ENCODE data around the gene DPP6. TPM values are rescaled to one million over a fixed set of nuclear protein-coding genes. Genes with fewer than 3 reads are reported as not detected.

DPP6 gene
- total RNA-seq, 1 donor from 2014 or later = not detected

GRCh38 chr7:154627646-154628290, 575.6 kb downstream of the DPP6 start:
- Mint-ChIP-seq H3K36me3 (ENCODE audit: low read depth) (no peaks in the 10 kb centered on the region), H3K4me1 (ENCODE audit: low read depth) (no peaks in the 10 kb centered on the region), H3K4me3 (ENCODE audit: low read depth) (no peak overlapping the region), H3K27ac (no peak overlapping the region), H3K9me3 (peaks cover 19% of the 10 kb centered on the region), H3K27me3 (ENCODE audit: low read depth) (no peaks in the 10 kb centered on the region)
- DNase-seq (ENCODE audit: low spot score) = no peak
- intact Hi-C loops (cut with micrococcal nuclease) = no loop called here

DNA sequence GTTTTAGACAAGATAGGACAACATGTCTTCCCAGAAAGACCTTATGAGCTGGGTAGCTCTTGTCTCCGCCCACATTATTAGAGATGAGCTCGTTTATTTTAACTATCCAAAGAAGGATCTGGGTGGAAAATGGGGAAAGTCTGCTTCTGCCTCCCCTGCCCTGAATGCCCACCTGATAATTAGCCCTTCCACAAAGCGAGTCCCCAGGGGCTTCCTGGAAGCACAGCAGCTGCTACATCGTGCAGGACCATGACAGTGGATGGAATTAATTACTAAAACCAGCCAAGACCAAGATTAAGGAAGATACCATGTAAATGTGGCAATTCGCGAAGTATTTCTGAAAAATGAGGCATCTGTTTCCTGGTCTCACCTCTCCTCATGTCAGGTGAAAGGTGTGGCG, 576.4 kb downstream of the DPP6 start:
- no peaks in the 10 kb centered on the region for H3K36me3 Mint-ChIP-seq (ENCODE audit: low read depth)
- H3K4me3 Mint-ChIP-seq (ENCODE audit: low read depth) = no peak overlapping the region
- H3K27ac Mint-ChIP-seq = no peak overlapping the region
- peaks cover 19% of the 10 kb centered on the region for H3K9me3 Mint-ChIP-seq
- DNase-seq (ENCODE audit: low spot score) = no peak
- intact Hi-C loops (cut with micrococcal nuclease) = no loop called here
- H3K27me3 Mint-ChIP-seq (ENCODE audit: low read depth) = no peaks in the 10 kb centered on the region
- H3K4me1 Mint-ChIP-seq (ENCODE audit: low read depth) = no peaks in the 10 kb centered on the region

DNA sequence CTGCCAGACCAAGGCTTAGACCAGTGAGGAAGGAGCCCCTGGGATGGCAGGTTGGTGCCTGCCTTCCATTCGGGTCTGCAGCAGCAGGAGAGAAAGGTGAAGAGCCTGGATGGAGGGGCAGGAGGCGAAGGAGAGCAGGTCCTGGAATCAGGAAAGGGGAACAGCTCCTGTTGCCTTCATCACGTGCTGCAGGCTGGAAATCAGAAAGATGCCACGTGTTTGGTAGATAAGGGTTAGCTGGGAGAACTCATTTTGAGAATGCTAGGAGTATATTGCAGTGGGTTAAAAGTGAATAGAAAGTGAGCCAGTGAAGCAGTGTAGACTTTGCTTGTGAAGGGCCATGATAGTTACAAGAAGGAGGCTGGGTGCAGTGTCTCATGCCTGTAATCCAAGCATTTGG, 579.0 kb downstream of the DPP6 start:
- intact Hi-C loops (cut with micrococcal nuclease) = no loop called here

GRCh38 chr7:154633641-154634040, 581.4 kb downstream of the DPP6 start:
- no peak overlapping the region for H3K4me3 Mint-ChIP-seq (ENCODE audit: low read depth)
- no peaks in the 10 kb centered on the region for H3K27me3 Mint-ChIP-seq (ENCODE audit: low read depth)
- no peaks in the 10 kb centered on the region for H3K36me3 Mint-ChIP-seq (ENCODE audit: low read depth)
- no peaks in the 10 kb centered on the region for H3K4me1 Mint-ChIP-seq (ENCODE audit: low read depth)
- H3K9me3 Mint-ChIP-seq = peaks cover 26% of the 10 kb centered on the region
- intact Hi-C loops (cut with micrococcal nuclease) = no loop called here
- DNase-seq (ENCODE audit: low spot score) = no peak
- H3K27ac Mint-ChIP-seq = no peak overlapping the region

More for the DNA sequence above, 579.0 kb downstream of the DPP6 start:
- Mint-ChIP-seq H3K4me3 (ENCODE audit: low read depth) (no peak overlapping the region), H3K27me3 (ENCODE audit: low read depth) (no peaks in the 10 kb centered on the region), H3K27ac (no peak overlapping the region), H3K9me3 (peaks cover 27% of the 10 kb centered on the region), H3K36me3 (ENCODE audit: low read depth) (no peaks in the 10 kb centered on the region), H3K4me1 (ENCODE audit: low read depth) (no peaks in the 10 kb centered on the region)
- DNase-seq (ENCODE audit: low spot score) = no peak

- Mint-ChIP-seq H3K27me3 (ENCODE audit: low read depth) (no peaks in the 10 kb centered on the region), H3K36me3 (ENCODE audit: low read depth) (no peaks in the 10 kb centered on the region), H3K27ac (no peak overlapping the region), H3K4me1 (ENCODE audit: low read depth) (no peaks in the 10 kb centered on the region), H3K4me3 (ENCODE audit: low read depth) (no peak overlapping the region), H3K9me3 (peaks cover 22% of the 10 kb centered on the region)
- DNase-seq (ENCODE audit: low spot score) = no peak
- intact Hi-C loops (cut with micrococcal nuclease) = no loop called here
Measured at GRCh38 chr7:154638286-154638685, 586.1 kb downstream of the DPP6 start.

- H3K27me3 Mint-ChIP-seq (ENCODE audit: low read depth) = no peaks in the 10 kb centered on the region
- H3K4me3 Mint-ChIP-seq (ENCODE audit: low read depth) = no peak overlapping the region
- no peaks in the 10 kb centered on the region for H3K4me1 Mint-ChIP-seq (ENCODE audit: low read depth)
- no peak for DNase-seq (ENCODE audit: low spot score)
- no peak overlapping the region for H3K27ac Mint-ChIP-seq
- H3K9me3 Mint-ChIP-seq = peaks cover 19% of the 10 kb centered on the region
- intact Hi-C loops (cut with micrococcal nuclease) = no loop called here
- H3K36me3 Mint-ChIP-seq (ENCODE audit: low read depth) = no peaks in the 10 kb centered on the region
Measured at GRCh38 chr7:154640266-154640865, 588.2 kb downstream of the DPP6 start.

DNA sequence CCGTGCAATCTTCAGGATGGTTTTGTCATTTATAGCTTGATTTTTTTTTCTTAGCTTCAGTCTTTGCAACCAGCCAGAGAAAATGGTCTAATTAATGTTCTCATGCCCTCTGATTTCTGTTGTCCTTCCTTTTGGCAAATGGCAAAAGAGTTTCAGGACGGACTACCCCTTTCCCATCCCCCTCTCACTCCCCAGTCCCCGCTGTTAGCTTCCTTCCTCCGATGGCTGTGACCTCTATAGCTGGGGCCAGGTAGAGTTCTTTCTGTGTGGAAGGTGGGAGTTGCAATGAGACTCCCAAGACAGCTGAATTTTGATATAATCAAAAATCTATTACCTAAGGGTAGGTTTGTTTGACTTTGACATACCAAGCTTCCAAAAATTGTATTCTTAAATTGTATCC, 588.7 kb downstream of the DPP6 start:
- H3K36me3 Mint-ChIP-seq (ENCODE audit: low read depth) = no peaks in the 10 kb centered on the region
- no peak overlapping the region for H3K27ac Mint-ChIP-seq
- intact Hi-C loops (cut with micrococcal nuclease) = no loop called here
- H3K9me3 Mint-ChIP-seq = peaks cover 15% of the 10 kb centered on the region
- H3K27me3 Mint-ChIP-seq (ENCODE audit: low read depth) = no peaks in the 10 kb centered on the region
- no peaks in the 10 kb centered on the region for H3K4me1 Mint-ChIP-seq (ENCODE audit: low read depth)
- no peak for DNase-seq (ENCODE audit: low spot score)
- no peak overlapping the region for H3K4me3 Mint-ChIP-seq (ENCODE audit: low read depth)

- Mint-ChIP-seq H3K27me3 (ENCODE audit: low read depth) (no peaks in the 10 kb centered on the region), H3K9me3 (peaks cover 12% of the 10 kb centered on the region), H3K4me1 (ENCODE audit: low read depth) (no peaks in the 10 kb centered on the region), H3K4me3 (ENCODE audit: low read depth) (no peak overlapping the region), H3K36me3 (ENCODE audit: low read depth) (no peaks in the 10 kb centered on the region), H3K27ac (no peak overlapping the region)
- DNase-seq (ENCODE audit: low spot score) = no peak
- intact Hi-C loops (cut with micrococcal nuclease) = no loop called here
Measured at GRCh38 chr7:154644366-154644765, 592.2 kb downstream of the DPP6 start.

- H3K4me1 Mint-ChIP-seq (ENCODE audit: low read depth) = no peaks in the 10 kb centered on the region
- H3K27me3 Mint-ChIP-seq (ENCODE audit: low read depth) = no peaks in the 10 kb centered on the region
- no peak overlapping the region for H3K27ac Mint-ChIP-seq
- intact Hi-C loops (cut with micrococcal nuclease) = no loop called here
- no peak for DNase-seq (ENCODE audit: low spot score)
- no peak overlapping the region for H3K4me3 Mint-ChIP-seq (ENCODE audit: low read depth)
- H3K36me3 Mint-ChIP-seq (ENCODE audit: low read depth) = no peaks in the 10 kb centered on the region
- H3K9me3 Mint-ChIP-seq = peaks cover 23% of the 10 kb centered on the region
Measured at GRCh38 chr7:154646126-154647013, 594.2 kb downstream of the DPP6 start.

DNA sequence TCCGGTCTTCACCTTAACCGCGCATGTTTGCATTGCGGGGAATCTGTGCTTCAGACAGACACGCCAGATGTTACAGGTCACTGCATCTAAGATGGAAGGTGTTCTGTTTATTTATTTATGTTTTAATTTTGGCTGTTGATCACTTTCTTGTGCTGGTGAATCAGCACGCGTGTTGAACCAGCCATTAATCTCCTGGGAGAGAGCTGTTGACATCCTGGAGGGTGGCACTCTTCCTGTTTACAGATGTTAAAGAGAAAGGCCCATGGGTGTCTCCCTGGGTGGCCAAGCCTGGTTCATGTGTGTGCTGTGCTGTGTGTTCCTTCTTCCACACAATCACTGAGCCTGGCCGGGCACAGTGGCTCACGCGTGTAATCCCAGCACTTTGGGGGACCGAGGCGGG, 595.4 kb downstream of the DPP6 start:
- DNase-seq (ENCODE audit: low spot score) = no peak
- no peaks in the 10 kb centered on the region for H3K4me1 Mint-ChIP-seq (ENCODE audit: low read depth)
- H3K27me3 Mint-ChIP-seq (ENCODE audit: low read depth) = no peaks in the 10 kb centered on the region
- H3K4me3 Mint-ChIP-seq (ENCODE audit: low read depth) = no peak overlapping the region
- no peak overlapping the region for H3K27ac Mint-ChIP-seq
- no peaks in the 10 kb centered on the region for H3K36me3 Mint-ChIP-seq (ENCODE audit: low read depth)
- intact Hi-C loops (cut with micrococcal nuclease) = no loop called here
- peaks cover 25% of the 10 kb centered on the region for H3K9me3 Mint-ChIP-seq

GRCh38 chr7:154649015-154649414, 596.8 kb downstream of the DPP6 start:
- H3K4me3 Mint-ChIP-seq (ENCODE audit: low read depth) = no peak overlapping the region
- intact Hi-C loops (cut with micrococcal nuclease) = no loop called here

DNA sequence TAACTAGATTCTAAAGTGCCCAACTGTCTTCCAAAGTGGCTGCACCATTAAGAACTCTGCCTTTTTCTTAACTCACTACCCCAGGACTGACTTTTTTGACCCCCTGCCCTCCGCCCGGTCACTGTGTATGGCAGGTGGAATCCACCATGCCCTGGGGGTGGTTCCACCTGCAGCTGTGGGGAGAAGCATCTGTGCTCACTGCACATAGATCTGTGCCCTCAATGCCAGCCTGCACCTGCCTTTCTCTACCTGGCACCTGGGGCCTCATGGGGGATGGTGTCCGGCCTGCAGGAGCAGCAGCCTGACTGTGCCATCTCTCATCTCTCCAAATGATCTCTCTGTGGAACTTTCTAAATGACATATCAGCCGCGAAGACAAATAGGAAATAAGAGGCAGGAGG, 597.2 kb downstream of the DPP6 start:
- no peak overlapping the region for H3K4me3 Mint-ChIP-seq (ENCODE audit: low read depth)
- no peaks in the 10 kb centered on the region for H3K4me1 Mint-ChIP-seq (ENCODE audit: low read depth)
- no peak overlapping the region for H3K27ac Mint-ChIP-seq
- peaks cover 29% of the 10 kb centered on the region for H3K9me3 Mint-ChIP-seq
- no peaks in the 10 kb centered on the region for H3K27me3 Mint-ChIP-seq (ENCODE audit: low read depth)
- DNase-seq (ENCODE audit: low spot score) = no peak
- H3K36me3 Mint-ChIP-seq (ENCODE audit: low read depth) = no peaks in the 10 kb centered on the region
- intact Hi-C loops (cut with micrococcal nuclease) = no loop called here

More at GRCh38 chr7:154649015-154649414, 596.8 kb downstream of the DPP6 start:
- H3K9me3 Mint-ChIP-seq = peaks cover 30% of the 10 kb centered on the region
- no peaks in the 10 kb centered on the region for H3K27me3 Mint-ChIP-seq (ENCODE audit: low read depth)
- H3K4me1 Mint-ChIP-seq (ENCODE audit: low read depth) = no peaks in the 10 kb centered on the region
- H3K27ac Mint-ChIP-seq = no peak overlapping the region
- no peak for DNase-seq (ENCODE audit: low spot score)
- H3K36me3 Mint-ChIP-seq (ENCODE audit: low read depth) = no peaks in the 10 kb centered on the region

GRCh38 chr7:154650275-154650674, 598.1 kb downstream of the DPP6 start:
- Mint-ChIP-seq H3K27me3 (ENCODE audit: low read depth) (no peaks in the 10 kb centered on the region), H3K4me3 (ENCODE audit: low read depth) (no peak overlapping the region), H3K36me3 (ENCODE audit: low read depth) (no peaks in the 10 kb centered on the region), H3K9me3 (peaks cover 29% of the 10 kb centered on the region), H3K4me1 (ENCODE audit: low read depth) (no peaks in the 10 kb centered on the region), H3K27ac (no peak overlapping the region)
- DNase-seq (ENCODE audit: low spot score) = no peak
- intact Hi-C loops (cut with micrococcal nuclease) = no loop called here

Measured in activated T-helper 2 cell treated with anti-CD3 and anti-CD28 coated beads, Interferon-gamma antibody, Interleukin-2, Interleukin-4, amounts not matched to agents 10 μg/mL and 5 μg/mL and 100 μg/mL, durations not matched to agents 14 hours and 24 hours and 36 hours (primary cell).